Naive thymus-derived CD4-positive, alpha-beta T cell (primary cell): ENCODE measurements around the gene ALOX12. TPM values are rescaled to one million over a fixed set of nuclear protein-coding genes. Genes with fewer than 3 reads are reported as not detected.

Source experiments
- ATAC-seq: fragments of 150-1000 bp; cut with Tn5 transposase; 2 replicates; pipeline ENCODE4 v1.10.0; 2021; ENCODE audit warnings: mild to moderate bottlenecking, moderate library complexity
- CTCF ChIA-PET: fragments of 350-600 bp; sonication (Branson Sonifier 250); formaldehyde crosslinking; loops from one replicate; lab custom pipeline; 2021; ENCODE audit warnings: antibody characterized with exemption; lab: Charles Lee
- POLR2A ChIA-PET: fragments of 350-600 bp; sonication (Branson Sonifier 250); formaldehyde crosslinking; loops from one replicate; lab custom pipeline; 2021; ENCODE audit warnings: antibody characterized with exemption, inconsistent platforms; lab: Charles Lee
- DNase-seq, 9 donors: peaks; one replicate each; pipeline versions ENCODE4 v3.0.0 to v3.0.0-alpha.2; 2020 to 2022; ENCODE audit warnings: mixed read lengths in 1 of 9
- H3K27ac ChIP-seq: one replicate; pipeline ENCODE4 v1.7.0; 2013; ENCODE audit warnings: mild to moderate bottlenecking, low read depth, low read length, moderate library complexity
- H3K27me3 ChIP-seq, 2 donors: one replicate each; pipeline ENCODE4 v1.7.0; 2013; ENCODE audit warnings: low read length in 2 of 2, mild to moderate bottlenecking in 2 of 2, moderate library complexity in 2 of 2; ENCODE audit not compliant: control insufficient read depth in 2 of 2, insufficient read depth in 2 of 2
- H3K36me3 ChIP-seq, 3 experiments: 1 replicate in 2 of 3; 2 replicates in 1 of 3; pipeline ENCODE4 v1.7.0; 2013; ENCODE audit warnings: low read length in 3 of 3, mild to moderate bottlenecking in 3 of 3, moderate library complexity in 1 of 3; ENCODE audit not compliant: insufficient read depth in 3 of 3, control insufficient read depth in 2 of 3
- H3K4me1 ChIP-seq, 2 donors: one replicate each; pipeline ENCODE4 v1.7.0; 2013; ENCODE audit warnings: low read length in 2 of 2, mild to moderate bottlenecking in 2 of 2, moderate library complexity in 1 of 2; ENCODE audit not compliant: control insufficient read depth in 2 of 2, insufficient read depth in 2 of 2
- H3K4me3 ChIP-seq: 2 replicates; pipeline ENCODE4 v1.7.0; 2013; ENCODE audit warnings: mild to moderate bottlenecking, low read length
- H3K9me3 ChIP-seq, 3 experiments: 1 replicate in 2 of 3; 2 replicates in 1 of 3; pipeline ENCODE4 v1.7.0; 2013; ENCODE audit warnings: low read length in 3 of 3; ENCODE audit not compliant: control insufficient read depth in 2 of 3
- H3K27ac Mint-ChIP-seq, 9 donors: one replicate each; pipeline ENCODE4 v1.8.0; 2020 to 2022; ENCODE audit warnings: mixed read lengths in 9 of 9, mild to moderate bottlenecking in 8 of 9, moderate library complexity in 5 of 9, inconsistent platforms in 2 of 9
- H3K27me3 Mint-ChIP-seq, 5 donors: one replicate each; pipeline ENCODE4 v1.8.0; 2021 to 2022; ENCODE audit warnings: mixed read lengths in 5 of 5, mild to moderate bottlenecking in 1 of 5
- H3K36me3 Mint-ChIP-seq, 5 donors: one replicate each; pipeline ENCODE4 v1.8.0; 2020 to 2022; ENCODE audit warnings: mixed read lengths in 5 of 5, mild to moderate bottlenecking in 3 of 5, inconsistent platforms in 1 of 5
- H3K4me1 Mint-ChIP-seq, 7 donors: one replicate each; pipeline ENCODE4 v1.8.0; 2020 to 2022; ENCODE audit warnings: mixed read lengths in 7 of 7, mild to moderate bottlenecking in 3 of 7, inconsistent platforms in 1 of 7
- H3K4me3 Mint-ChIP-seq, 10 donors: one replicate each; pipeline ENCODE4 v1.8.0; 2020 to 2022; ENCODE audit warnings: mild to moderate bottlenecking in 10 of 10, mixed read lengths in 10 of 10, moderate library complexity in 6 of 10, inconsistent platforms in 2 of 10
- H3K9me3 Mint-ChIP-seq, 11 donors: one replicate each; pipeline ENCODE4 v1.8.0; 2020 to 2022; ENCODE audit warnings: mixed read lengths in 11 of 11, mild to moderate bottlenecking in 4 of 11, inconsistent platforms in 1 of 11, moderate library complexity in 1 of 11
- intact Hi-C, 2 donors: fragments of 100-400 bp; cut with micrococcal nuclease; formaldehyde crosslinking; loops; one replicate each; pipeline ENCODE4 v1.15.1; 2023
- polyA plus RNA-seq, 2 donors: library from polyadenylated mRNA; unstranded; fragments of 300-500 nt; fragmentation: Illumina TruSeq; gene quantifications; one replicate each; pipeline ENCODE4 v1.2.3, GENCODE V29; 2021
- total RNA-seq, 6 experiments: library from RNA in 5 of 6; stranded (reverse) in 5 of 6; gene quantifications; 1 replicate in 5 of 6; 2 replicates in 1 of 6; pipeline ENCODE4 v1.2.3 and lab custom pipeline; 2021 to 2026

Gene ALOX12
- total and polyA plus RNA-seq, 7 experiments from 2014 or later = 0.08 to 1.0 (median 0.48) TPM; not detected in 4

DNA sequence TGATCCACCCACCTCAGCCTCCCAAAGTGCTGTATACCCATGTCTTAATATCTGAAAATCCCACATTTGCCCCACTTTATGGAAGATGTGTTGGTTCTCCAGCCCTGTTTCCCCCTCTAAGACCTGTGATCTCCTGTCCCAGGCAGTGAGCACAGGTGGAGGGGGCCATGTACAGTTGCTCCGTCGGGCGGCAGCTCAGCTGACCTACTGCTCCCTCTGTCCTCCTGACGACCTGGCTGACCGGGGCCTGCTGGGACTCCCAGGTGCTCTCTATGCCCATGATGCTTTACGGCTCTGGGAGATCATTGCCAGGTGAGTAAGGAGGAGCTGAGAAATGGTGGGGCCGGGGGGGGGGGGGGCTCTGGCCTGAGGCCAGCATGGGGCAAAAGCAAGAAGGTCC lies 9.9 kb downstream of the ALOX12 start:
- Histone ChIP-seq H3K27me3 (no peaks in the 10 kb centered on the region), H3K4me1 (peaks cover 3 to 10% of the 10 kb centered on the region in 2 donors), H3K36me3 (peaks cover 8 to 46% (median 10%) of the 10 kb centered on the region in 3 experiments), H3K4me3 (no peak overlapping the region), H3K9me3 (no peaks in the 10 kb centered on the region), H3K27ac (no peak overlapping the region)
- Mint-ChIP-seq H3K36me3 (peaks cover 4 to 33% (median 11%) of the 10 kb centered on the region in 5 donors), H3K4me3 (no peak overlapping the region), H3K27me3 (no peaks in the 10 kb centered on the region), H3K4me1 (peaks cover 25 to 53% (median 37%) of the 10 kb centered on the region in 7 donors), H3K9me3 (no peaks in the 10 kb centered on the region), H3K27ac (no peak overlapping the region)
- CTCF ChIA-PET = interaction anchor here (1.1 to 9.4 kb wide), 7 partner anchors 16 to 339 kb away, joined by 3 to 121 read pairs (median 6); no protein-coding TSS in a partner anchor
- POLR2A ChIA-PET = interaction anchor here (0.6 to 1.1 kb wide), 2 partner anchors 77 to 1083 kb away, joined by 3 read pairs; no protein-coding TSS in a partner anchor
- intact Hi-C loops = loop anchor here (1.0 kb wide), 2 partner anchors 17 to 162 kb away; no protein-coding TSS in a partner anchor
- ATAC-seq (no peak), DNase-seq (no peak)

DNA sequence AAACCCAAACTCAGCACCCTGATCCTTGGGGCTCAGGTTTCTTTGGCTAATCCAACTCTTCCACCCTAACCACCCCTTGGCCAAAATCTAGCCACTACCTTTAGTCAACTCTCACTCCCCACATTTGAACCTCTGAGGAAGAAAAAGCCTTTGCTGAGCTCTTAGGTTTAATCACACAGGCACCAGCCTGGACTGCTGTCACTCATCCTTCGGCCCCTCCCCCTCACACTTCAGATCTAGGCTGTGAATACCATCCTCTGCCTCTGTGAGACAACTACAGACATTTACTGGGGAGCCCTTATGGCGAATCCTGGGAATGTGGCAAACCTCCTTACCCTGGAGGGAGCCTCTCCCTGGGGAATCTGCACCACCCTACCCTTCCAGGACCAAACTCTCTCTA lies 11.3 kb downstream of the ALOX12 start:
- DNase-seq = no peak
- no peaks in the 10 kb centered on the region for H3K9me3 ChIP-seq
- H3K4me1 ChIP-seq = peaks cover 15 to 16% of the 10 kb centered on the region in 2 donors
- Mint-ChIP-seq H3K9me3 (peaks cover 0 to 2% (median 0%) of the 10 kb centered on the region in 11 donors), H3K27me3 (no peaks in the 10 kb centered on the region), H3K4me3 (peak overlapping the region in 1 of 10 donors; percentile 3), H3K27ac (peak overlapping the region in 3 of 9 donors; percentile 5 to 69 (median 53)), H3K4me1 (peaks cover 28 to 58% (median 40%) of the 10 kb centered on the region in 7 donors), H3K36me3 (peaks cover 1 to 24% (median 2%) of the 10 kb centered on the region in 5 donors)
- intact Hi-C loops = no loop called here
- peaks cover 0 to 32% (median 3%) of the 10 kb centered on the region in 3 experiments for H3K36me3 ChIP-seq
- no peak overlapping the region for H3K4me3 ChIP-seq
- H3K27me3 ChIP-seq = no peaks in the 10 kb centered on the region
- H3K27ac ChIP-seq = no peak overlapping the region
- POLR2A ChIA-PET = no interaction called here
- no peak for ATAC-seq
- CTCF ChIA-PET = interaction anchor here (1.6 to 9.4 kb wide), 3 partner anchors 93 to 98 kb away, joined by 6 to 121 read pairs (median 12); no protein-coding TSS in a partner anchor

DNA sequence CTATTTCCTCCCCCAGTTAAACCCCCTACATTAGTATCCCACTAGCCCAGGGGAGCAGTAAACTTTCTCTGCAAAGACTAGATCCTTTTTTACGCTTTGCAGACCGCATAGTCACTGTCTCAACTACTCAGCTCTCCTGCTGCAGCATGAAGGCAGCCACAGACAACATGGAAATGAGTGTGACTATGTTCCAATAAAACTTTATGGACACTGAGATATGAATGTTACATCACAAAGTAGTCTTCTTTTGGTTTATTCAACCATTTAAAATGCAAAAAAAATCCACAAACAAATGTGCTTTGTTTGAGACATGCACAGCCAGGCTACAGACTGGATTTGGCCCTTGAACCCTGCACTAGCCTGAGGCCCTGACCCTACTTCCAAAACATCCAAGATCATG lies 14.7 kb downstream of the ALOX12 start:
- peak overlapping the region; percentile 47 for H3K27ac ChIP-seq

DNA sequence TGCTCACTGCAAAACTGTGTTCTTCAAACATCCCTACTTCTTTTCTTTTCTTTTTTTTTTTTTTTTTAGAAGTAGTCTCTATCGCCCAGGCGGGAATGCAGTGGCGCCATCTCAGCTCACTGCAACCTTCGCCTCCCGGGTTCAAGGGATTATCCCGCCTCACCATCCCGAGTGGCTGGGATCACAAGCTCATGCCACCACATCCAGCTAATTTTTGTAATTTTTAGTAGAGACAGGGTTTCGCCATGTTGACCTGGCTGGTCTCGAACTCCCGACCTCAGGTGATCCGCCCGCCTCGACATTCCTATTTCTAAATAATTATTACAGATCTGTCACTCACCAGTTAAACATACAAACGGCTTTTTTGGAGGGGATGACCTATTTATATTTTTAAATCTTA lies 15.6 kb downstream of the ALOX12 start:
- Histone ChIP-seq H3K4me3 (peak overlapping the region; percentile 97), H3K27ac (peak overlapping the region; percentile 99), H3K27me3 (no peaks in the 10 kb centered on the region), H3K36me3 (peaks cover 0 to 25% (median 0%) of the 10 kb centered on the region in 3 experiments), H3K4me1 (peaks cover 31 to 38% of the 10 kb centered on the region in 2 donors), H3K9me3 (no peaks in the 10 kb centered on the region)
- peaks cover 0 to 20% (median 0%) of the 10 kb centered on the region in 5 donors for H3K36me3 Mint-ChIP-seq
- ChIA-PET POLR2A (interaction anchor here (0.7 to 1.0 kb wide), 2 partner anchors 21 to 121 kb away, joined by 4 to 5 read pairs; no protein-coding TSS in a partner anchor), CTCF (interaction anchor here (1.2 to 9.4 kb wide), 3 partner anchors 10 to 97 kb away, joined by 7 to 121 read pairs (median 7); no protein-coding TSS in a partner anchor)
- H3K9me3 Mint-ChIP-seq = peaks cover 0 to 5% (median 0%) of the 10 kb centered on the region in 11 donors
- intact Hi-C loops = loop anchor here (5.0 to 10.0 kb wide), 9 partner anchors 36 to 1429 kb away; partner anchors contain the start of genes XAF1 (in 2 of the 2), FGF11 (in 1 of the 2), KIAA0753 (in 1 of the 2) and NDEL1 (in 1 of the 2)
- H3K27ac Mint-ChIP-seq = peak overlapping the region; percentile 97 to 100 (median 100)
- no peak for ATAC-seq
- H3K27me3 Mint-ChIP-seq = no peaks in the 10 kb centered on the region
- peak overlapping the region; percentile 85 to 99 (median 97) for H3K4me3 Mint-ChIP-seq
- peaks cover 40 to 80% (median 59%) of the 10 kb centered on the region in 7 donors for H3K4me1 Mint-ChIP-seq
- DNase-seq = no peak

More for the DNA sequence above, 14.7 kb downstream of the ALOX12 start:
- ATAC-seq = no peak
- H3K4me1 Mint-ChIP-seq = peaks cover 40 to 76% (median 50%) of the 10 kb centered on the region in 7 donors
- Histone ChIP-seq H3K27me3 (no peaks in the 10 kb centered on the region), H3K4me1 (peaks cover 27 to 29% of the 10 kb centered on the region in 2 donors), H3K9me3 (no peaks in the 10 kb centered on the region), H3K36me3 (peaks cover 0 to 28% (median 0%) of the 10 kb centered on the region in 3 experiments), H3K4me3 (no peak overlapping the region)
- peaks cover 0 to 5% (median 0%) of the 10 kb centered on the region in 11 donors for H3K9me3 Mint-ChIP-seq
- H3K36me3 Mint-ChIP-seq = peaks cover 0 to 20% (median 0%) of the 10 kb centered on the region in 5 donors
- no peaks in the 10 kb centered on the region for H3K27me3 Mint-ChIP-seq
- peak overlapping the region; percentile 38 to 99 (median 95) for H3K4me3 Mint-ChIP-seq
- CTCF ChIA-PET = interaction anchor here (1.0 to 9.4 kb wide), 2 partner anchors 96 to 123 kb away, joined by 3 to 121 read pairs; no protein-coding TSS in a partner anchor
- H3K27ac Mint-ChIP-seq = peak overlapping the region in 8 of 9 donors; percentile 16 to 100 (median 74)
- POLR2A ChIA-PET = no interaction called here
- intact Hi-C loops = loop anchor here (5.0 to 10.0 kb wide), 9 partner anchors 37 to 1428 kb away; partner anchors contain the start of genes XAF1 (in 2 of the 2), FGF11 (in 1 of the 2), KIAA0753 (in 1 of the 2) and NDEL1 (in 1 of the 2)
- DNase-seq = no peak

DNA sequence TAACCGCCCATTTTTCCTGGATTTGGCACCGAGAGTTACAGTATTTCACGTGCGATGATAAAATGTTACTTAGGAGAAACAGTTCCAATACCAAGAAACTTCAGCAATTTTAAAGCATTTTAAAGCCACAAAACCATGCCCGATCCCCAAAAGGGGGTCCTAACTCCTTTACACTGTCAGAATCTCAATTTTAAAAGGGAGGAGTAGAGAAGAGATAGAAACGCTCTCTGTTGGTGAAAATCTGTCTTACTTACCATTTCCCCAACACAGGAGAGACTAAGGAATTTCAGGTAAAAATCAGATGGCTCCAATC lies 16.0 kb downstream of the ALOX12 start:
- DNase-seq (no peak), ATAC-seq (no peak)
- no peaks in the 10 kb centered on the region for H3K27me3 ChIP-seq
- Mint-ChIP-seq H3K4me3 (peak overlapping the region; percentile 85 to 99 (median 97)), H3K9me3 (peaks cover 0 to 5% (median 0%) of the 10 kb centered on the region in 11 donors), H3K4me1 (peaks cover 40 to 80% (median 59%) of the 10 kb centered on the region in 7 donors), H3K36me3 (peaks cover 0 to 20% (median 0%) of the 10 kb centered on the region in 5 donors), H3K27me3 (no peaks in the 10 kb centered on the region), H3K27ac (peak overlapping the region; percentile 97 to 100 (median 100))
- ChIA-PET CTCF (interaction anchor here (0.7 to 1.4 kb wide), 3 partner anchors 10 to 1067 kb away, joined by 3 to 7 read pairs (median 7); no protein-coding TSS in a partner anchor), POLR2A (interaction anchor here (0.6 to 1.9 kb wide), 14 partner anchors 9 to 1428 kb away, joined by 3 to 17 read pairs (median 4); partner anchors contain the start of genes NLRP1 and SLC16A13)
- no peaks in the 10 kb centered on the region for H3K9me3 ChIP-seq
- peaks cover 0 to 25% (median 0%) of the 10 kb centered on the region in 3 experiments for H3K36me3 ChIP-seq
- peak overlapping the region; percentile 99 for H3K27ac ChIP-seq
- peak overlapping the region; percentile 97 for H3K4me3 ChIP-seq
- peaks cover 31 to 41% of the 10 kb centered on the region in 2 donors for H3K4me1 ChIP-seq
- intact Hi-C loops = loop anchor here (1.0 to 10.0 kb wide), 11 partner anchors 8 to 1887 kb away; partner anchors contain the start of genes XAF1 (in 2 of the 2), FGF11 (in 1 of the 2), KIAA0753 (in 1 of the 2) and NDEL1 (in 1 of the 2)
